NCI-H2227 (cell line): Measurements from ENCODE around the gene MS4A8.

Experiments
- DNase-seq: peaks from one replicate; lab custom pipeline; 2025; ENCODE audit not compliant: unreplicated experiment; lab: John Stamatoyannopoulos, UW

Gene MS4A8

DNA sequence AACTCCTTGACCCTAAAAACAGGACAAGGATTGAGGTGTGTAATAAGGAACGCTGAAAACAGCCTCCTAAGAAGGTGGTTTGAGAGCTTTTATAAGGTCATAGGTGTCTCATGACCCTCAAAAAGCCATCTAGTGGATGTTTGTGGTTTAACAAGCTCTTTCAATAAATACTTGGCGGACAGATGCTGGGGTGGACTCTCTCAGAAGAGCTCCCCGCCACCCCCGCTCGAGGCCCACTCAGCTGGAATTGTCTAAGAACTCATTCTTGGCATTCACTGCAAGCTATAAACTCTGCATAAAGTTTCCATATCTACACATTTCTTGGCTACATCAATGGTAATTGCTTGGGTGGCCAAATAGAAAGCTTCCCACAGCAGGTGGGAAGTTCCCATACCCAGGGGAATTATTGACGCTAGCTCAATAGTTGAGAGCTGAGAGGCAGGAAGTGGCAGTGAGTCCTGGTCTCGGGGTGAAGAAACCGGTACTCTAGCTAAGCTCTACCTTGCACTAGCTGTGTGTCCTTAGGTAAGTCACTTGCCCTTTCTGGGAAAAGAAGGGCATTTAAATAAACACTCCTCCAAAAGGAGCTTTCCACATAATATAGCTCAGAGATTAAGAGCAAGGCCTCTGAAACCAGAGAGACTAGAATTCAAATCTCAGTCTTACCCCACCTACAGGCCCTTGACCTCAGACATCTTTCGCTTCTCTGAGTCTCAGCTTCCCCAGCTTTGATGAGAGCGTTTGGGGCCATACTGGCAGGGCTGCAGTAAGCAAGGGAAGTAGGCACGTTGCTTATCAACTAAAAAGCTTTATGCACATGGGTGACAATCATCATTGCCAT, 63.7 kb downstream of the MS4A8 start:
- DNase-seq = peak; percentile 10

DNA sequence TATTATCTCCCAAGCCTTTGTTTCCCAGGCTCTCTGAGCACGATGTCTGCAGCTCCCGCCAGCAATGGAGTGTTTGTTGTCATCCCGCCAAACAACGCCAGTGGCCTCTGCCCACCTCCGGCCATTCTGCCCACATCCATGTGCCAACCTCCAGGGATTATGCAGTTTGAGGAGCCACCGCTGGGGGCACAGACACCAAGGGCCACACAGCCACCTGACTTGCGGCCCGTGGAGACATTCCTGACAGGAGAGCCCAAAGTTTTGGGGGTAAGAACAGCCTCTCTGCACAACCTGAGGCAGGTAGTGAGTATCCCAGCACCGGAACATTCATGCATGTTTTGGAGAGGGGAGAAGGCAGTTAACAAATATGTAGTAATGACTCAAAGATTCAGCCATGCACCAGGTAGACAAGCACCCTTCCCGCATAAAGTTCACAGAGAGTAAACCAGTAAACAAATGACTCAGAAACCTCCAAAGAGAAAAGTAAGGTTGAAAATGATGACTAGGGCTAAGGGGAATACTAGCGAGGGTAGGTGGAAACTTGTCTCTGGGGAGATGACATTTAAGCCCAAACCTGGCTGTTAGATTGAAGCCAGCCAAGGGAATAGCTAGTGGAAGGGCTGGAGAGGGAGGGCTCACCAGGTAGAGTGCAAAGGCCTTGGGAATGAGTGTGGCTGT, 64.4 kb downstream of the MS4A8 start:
- DNase-seq = no peak

DNA sequence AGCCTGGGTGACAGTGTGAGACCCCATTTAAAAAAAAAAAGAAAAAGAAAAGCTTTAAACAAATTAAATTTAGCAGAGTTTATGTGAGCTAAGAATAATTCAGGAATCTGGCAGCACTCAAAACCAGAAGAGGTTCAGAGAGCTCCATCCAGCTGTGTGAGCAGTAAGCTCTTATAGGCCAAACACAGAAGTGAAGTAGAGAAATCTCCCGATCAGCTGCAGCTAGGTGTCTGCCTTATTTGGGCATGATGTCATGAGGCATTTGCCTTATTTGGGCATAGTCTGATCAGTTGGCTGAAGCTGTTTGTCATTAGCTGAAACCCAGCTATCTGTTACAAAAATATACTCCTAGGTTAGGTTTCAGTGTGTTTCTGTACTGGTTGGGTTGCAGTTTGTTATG, 65.5 kb downstream of the MS4A8 start:
- no peak for DNase-seq

DNA sequence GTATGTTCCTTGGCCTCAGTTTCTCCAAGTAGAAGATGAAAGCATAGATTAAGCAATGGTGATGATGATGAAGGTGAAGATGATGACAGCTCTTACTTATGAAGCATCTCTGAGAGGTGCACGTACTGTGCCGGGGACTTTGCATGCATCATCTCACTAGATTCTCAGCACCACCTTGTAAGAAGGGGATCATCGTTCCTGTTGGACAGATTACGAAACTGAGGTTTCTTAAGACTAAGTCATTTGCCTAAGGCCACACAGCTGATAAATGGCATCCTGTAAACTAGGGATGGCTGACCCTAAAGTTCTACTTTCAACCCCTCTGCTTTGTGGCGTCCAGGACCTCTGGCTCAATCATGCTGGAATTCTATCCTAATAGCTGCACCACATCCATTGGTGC, 65.9 kb downstream of the MS4A8 start:
- DNase-seq = no peak
